PC-9 (cell line): ENCODE results near the gene GATAD2B. TPM values are rescaled to one million over a fixed set of nuclear protein-coding genes. Genes with fewer than 3 reads are reported as not detected.

ENCODE experiments used
- BruUV-seq: library from RNA; stranded (reverse); fragments of 400-500 nt; replicated peaks from 2 replicates; lab custom pipeline; 2021; lab: Mats Ljungman, UMichigan
- CTCF ChIA-PET: fragments of 300-600 bp; sonication (Branson Sonifier 250); formaldehyde crosslinking; loops from one replicate; lab custom pipeline; 2022; ENCODE audit warnings: antibody characterized with exemption; lab: Charles Lee
- POLR2A ChIA-PET: fragments of 300-600 bp; sonication (Branson Sonifier 250); formaldehyde crosslinking; loops from one replicate; lab custom pipeline; 2022; ENCODE audit warnings: antibody characterized with exemption; ENCODE audit not compliant: unreplicated experiment; lab: Charles Lee
- DNase-seq, 2 experiments: peaks; one replicate each; pipeline versions ENCODE4 v3.0.0 to v3.0.0-alpha.2; 2015 to 2022; ENCODE audit warnings: mixed read lengths in 1 of 2
- H2AFZ ChIP-seq: fragments of 200-600 bp; sonication (generic); 2 replicates; pipeline ENCODE4 v1.8.1; 2017; ENCODE audit warnings: antibody characterized with exemption
- H3F3A ChIP-seq: fragments of 200-600 bp; sonication (generic); 2 replicates; pipeline ENCODE4 v1.8.1; 2017; ENCODE audit warnings: antibody characterized with exemption, mild to moderate bottlenecking, low read depth; ENCODE audit not compliant: insufficient read depth
- H3K27ac ChIP-seq: fragments of 200-600 bp; sonication (generic); 2 replicates; pipeline ENCODE4 v1.6.1; 2016; ENCODE audit warnings: mixed run types
- H3K27me3 ChIP-seq: fragments of 200-600 bp; sonication (generic); 2 replicates; pipeline ENCODE4 v1.6.1; 2016; ENCODE audit warnings: low read depth, mixed run types; ENCODE audit not compliant: insufficient read depth
- H3K36me3 ChIP-seq: fragments of 200-600 bp; sonication (generic); 2 replicates; pipeline ENCODE4 v1.6.1; 2016; ENCODE audit warnings: low read depth, mixed run types
- H3K4me1 ChIP-seq: fragments of 200-600 bp; sonication (generic); replicated peaks from 2 replicates; pipeline ENCODE4 v1.6.1; 2016; ENCODE audit warnings: mixed run types; ENCODE audit not compliant: insufficient read depth
- H3K4me2 ChIP-seq: fragments of 200-600 bp; sonication (generic); 2 replicates; pipeline ENCODE4 v1.6.1; 2017; ENCODE audit warnings: mixed run types
- H3K4me3 ChIP-seq: fragments of 200-600 bp; sonication (generic); 2 replicates; pipeline ENCODE4 v1.6.1; 2016; ENCODE audit warnings: mixed run types
- H3K79me2 ChIP-seq: fragments of 200-600 bp; sonication (generic); 2 replicates; pipeline ENCODE4 v1.6.1; 2017; ENCODE audit warnings: low read depth, mixed run types
- H3K9me2 ChIP-seq: fragments of 200-600 bp; sonication (generic); 2 replicates; pipeline ENCODE4 v1.8.1; 2017; ENCODE audit warnings: mild to moderate bottlenecking; ENCODE audit not compliant: insufficient read depth
- H3K9me3 ChIP-seq: fragments of 200-600 bp; sonication (generic); 2 replicates; pipeline ENCODE4 v1.8.1; 2016; ENCODE audit warnings: low read depth; ENCODE audit not compliant: insufficient read depth
- H4K20me1 ChIP-seq: fragments of 200-600 bp; sonication (generic); 2 replicates; pipeline ENCODE4 v1.8.1; 2017; ENCODE audit not compliant: insufficient read depth
- CTCF ChIP-seq: fragments of 200-600 bp; sonication (generic); conservative IDR thresholded peaks from 2 replicates; pipeline ENCODE4 v1.6.1; 2017; ENCODE audit warnings: mixed run types, antibody characterized with exemption, mild to moderate bottlenecking, moderate library complexity
- EZH2 ChIP-seq: fragments of 200-600 bp; sonication (generic); IDR thresholded peaks from 2 replicates; pipeline ENCODE4 v1.8.0; 2017; ENCODE audit warnings: antibody characterized with exemption, low read depth
- intact Hi-C: fragments of 100-400 bp; cut with micrococcal nuclease; formaldehyde crosslinking; loops from one replicate; pipeline ENCODE4 v1.10.0; 2022; ENCODE audit not compliant: unreplicated experiment
- total RNA-seq: library from RNA; stranded (reverse); gene quantifications from 2 replicates; pipeline ENCODE4 v1.2.3, GENCODE V29; 2021

GATAD2B gene
- total RNA-seq, 1 experiment from 2014 or later = 56.1 TPM

GRCh38 chr1:153953859-153954365 is 31.1 kb upstream of the GATAD2B start:
- Histone ChIP-seq H3K36me3 (peaks cover 9% of the 10 kb centered on the region), H3K4me2 (no peak overlapping the region), H3K27me3 (no peaks in the 10 kb centered on the region), H3K4me3 (no peak overlapping the region), H3K27ac (no peak overlapping the region), H3K79me2 (peaks cover 45% of the 10 kb centered on the region), H3F3A (peaks cover 11% of the 10 kb centered on the region; the same call in 1 of the 2 replicates), H3K4me1 (peaks cover 13% of the 10 kb centered on the region), H3K9me2 (no peaks in the 10 kb centered on the region), H3K9me3 (no peaks in the 10 kb centered on the region), H2AFZ (no peak overlapping the region), H4K20me1 (peaks cover 28% of the 10 kb centered on the region)
- DNase-seq = no peak
- TF ChIP-seq EZH2 = no peak
- TF ChIP-seq CTCF = no peak
- ChIA-PET CTCF (no interaction called here), POLR2A (interaction anchor here (0.6 kb wide), 1 partner anchor 147 kb away, joined by 10 read pairs; no protein-coding TSS in a partner anchor)
- no TSS peak for BruUV-seq
- intact Hi-C loops = no loop called here

- no TSS peak for BruUV-seq
- POLR2A ChIA-PET = no interaction called here
These were observed 29.0 kb upstream of the GATAD2B start for GRCh38 chr1:153951801-153952200.

DNA sequence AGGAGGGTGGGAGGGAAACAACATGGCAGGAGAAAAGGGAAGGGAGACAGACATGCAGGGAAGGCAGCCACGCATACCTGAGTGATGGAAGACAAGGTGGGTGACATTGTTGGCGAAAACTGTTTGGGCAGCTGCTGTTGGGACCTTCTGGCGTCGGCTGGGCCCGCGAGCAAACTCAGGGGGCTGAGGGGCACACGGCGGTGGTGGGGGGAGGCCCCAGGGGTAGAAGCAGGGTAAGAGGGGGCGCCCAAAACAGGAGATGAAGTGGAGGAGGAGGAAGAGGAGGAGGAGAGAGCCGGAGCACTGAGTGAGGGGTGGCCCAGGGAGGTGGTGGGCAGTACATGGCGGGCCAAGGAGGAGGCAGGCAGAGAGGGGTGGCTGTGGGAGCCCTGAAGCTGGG is 28.4 kb upstream of the GATAD2B start:
- no peak for DNase-seq
- H3K27me3 ChIP-seq = no peaks in the 10 kb centered on the region
- H3K4me1 ChIP-seq = peaks cover 6% of the 10 kb centered on the region; the same call in 1 of the 2 replicates
- POLR2A ChIA-PET = no interaction called here
- H3K4me3 ChIP-seq = no peak overlapping the region
- H2AFZ ChIP-seq = no peak overlapping the region
- BruUV-seq = no TSS peak
- H3K36me3 ChIP-seq = peaks cover 9% of the 10 kb centered on the region
- intact Hi-C loops = no loop called here
- peaks cover 27% of the 10 kb centered on the region for H3K79me2 ChIP-seq
- peaks cover 16% of the 10 kb centered on the region; the same call in 1 of the 2 replicates for H3F3A ChIP-seq
- H3K27ac ChIP-seq = no peak overlapping the region
- TF ChIP-seq CTCF = no peak
- no peak for TF ChIP-seq EZH2
- H4K20me1 ChIP-seq = peaks cover 15% of the 10 kb centered on the region
- H3K9me2 ChIP-seq = no peaks in the 10 kb centered on the region
- no peak overlapping the region for H3K4me2 ChIP-seq
- H3K9me3 ChIP-seq = no peaks in the 10 kb centered on the region
- CTCF ChIA-PET = no interaction called here

More at GRCh38 chr1:153951801-153952200, 29.0 kb upstream of the GATAD2B start:
- Histone ChIP-seq H3K27ac (no peak overlapping the region), H3K9me2 (no peaks in the 10 kb centered on the region), H3K9me3 (no peaks in the 10 kb centered on the region), H3F3A (peaks cover 16% of the 10 kb centered on the region; the same call in 1 of the 2 replicates), H3K36me3 (peaks cover 9% of the 10 kb centered on the region), H4K20me1 (peaks cover 22% of the 10 kb centered on the region), H3K4me2 (no peak overlapping the region), H3K4me3 (no peak overlapping the region), H2AFZ (no peak overlapping the region), H3K27me3 (no peaks in the 10 kb centered on the region), H3K4me1 (peaks cover 11% of the 10 kb centered on the region), H3K79me2 (peaks cover 33% of the 10 kb centered on the region)
- no peak for DNase-seq
- CTCF ChIA-PET = no interaction called here
- intact Hi-C loops = no loop called here
- TF ChIP-seq EZH2 (no peak), CTCF (no peak)
